HG03558 (cell line): ENCODE data around the gene GALNT14.

Experiments
- ATAC-seq: cut with Tn5 transposase; IDR thresholded peaks from one replicate; pipeline ENCODE4 v1.9.1; 2021; ENCODE audit warnings: moderate number of reproducible peaks; ENCODE audit not compliant: unreplicated experiment; ENCODE audit errors: extremely low read depth

GALNT14 gene

GRCh38 chr2:30985493-30986230, 152.6 kb downstream of the GALNT14 start:
- ATAC-seq: no peak

GRCh38 chr2:30984148-30984547, 154.1 kb downstream of the GALNT14 start:
- no peak for ATAC-seq

- no peak for ATAC-seq
Measured at GRCh38 chr2:30981510-30981909, 156.7 kb downstream of the GALNT14 start.

DNA sequence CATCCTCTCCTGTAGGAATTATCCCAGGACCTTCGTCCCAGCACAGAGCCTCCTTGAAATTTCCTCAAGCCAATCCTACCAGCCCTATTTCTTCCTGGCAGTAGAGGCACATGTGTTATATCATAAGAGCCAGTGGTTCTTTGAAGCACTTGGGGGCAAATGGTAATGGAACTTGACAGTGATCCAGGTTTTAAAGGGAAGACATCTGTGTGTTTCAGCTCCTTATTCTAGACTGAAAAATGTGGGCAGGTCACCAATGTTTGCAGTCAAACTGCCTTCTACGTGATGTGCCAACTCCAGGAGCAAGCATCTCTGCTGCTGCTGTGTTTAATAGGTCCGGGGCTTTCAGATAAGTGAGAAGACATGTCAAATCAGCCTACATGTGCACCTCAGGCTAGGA, 157.1 kb downstream of the GALNT14 start:
- no peak for ATAC-seq

DNA sequence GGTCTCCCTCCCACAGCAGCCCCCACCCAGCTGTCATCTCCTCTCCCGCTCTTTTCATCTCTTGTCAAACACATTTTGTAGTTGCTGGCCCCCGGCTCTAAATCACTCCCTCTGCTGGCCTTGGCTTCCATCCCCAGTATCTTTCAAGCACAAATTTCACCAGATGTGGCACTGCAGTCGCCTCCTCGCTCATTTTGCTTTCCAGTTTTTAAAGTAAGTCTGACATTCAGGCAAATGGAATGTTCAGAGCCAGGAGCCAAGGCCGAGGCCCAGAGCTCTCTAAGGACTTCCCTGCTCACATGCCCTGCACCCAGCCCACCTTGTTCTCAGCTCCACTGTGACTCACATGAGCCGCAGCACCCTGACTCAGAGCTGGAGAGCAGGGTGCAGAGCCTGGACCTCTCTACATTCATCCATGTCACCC, 158.4 kb downstream of the GALNT14 start:
- ATAC-seq: no peak

- no peak for ATAC-seq
Measured at GRCh38 chr2:30978854-30979253, 159.4 kb downstream of the GALNT14 start.

- ATAC-seq: no peak
Measured at GRCh38 chr2:30978044-30978443, 160.2 kb downstream of the GALNT14 start.

GRCh38 chr2:30975156-30975555, 163.1 kb downstream of the GALNT14 start:
- ATAC-seq: no peak

GRCh38 chr2:30974554-30974953, 163.7 kb downstream of the GALNT14 start:
- no peak for ATAC-seq

DNA sequence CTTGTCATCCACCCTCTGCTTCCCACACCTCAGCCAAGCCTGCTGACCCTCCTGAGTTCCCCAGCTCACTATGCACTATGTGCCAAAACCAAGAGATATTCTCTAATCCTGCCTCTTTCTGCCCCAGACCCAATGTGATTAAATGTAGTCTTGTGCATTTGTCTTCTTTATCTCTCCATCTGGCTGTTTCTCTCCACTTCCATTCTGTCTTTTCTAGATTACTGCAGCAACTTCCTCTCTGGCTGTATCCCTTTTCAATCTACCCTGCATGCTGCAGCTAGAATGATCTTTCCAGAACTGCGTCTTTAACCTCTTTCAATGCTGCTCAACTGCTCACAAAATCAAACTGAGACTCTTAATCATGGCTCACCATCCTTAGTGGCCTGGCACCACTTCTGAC, 164.1 kb downstream of the GALNT14 start:
- no peak for ATAC-seq

DNA sequence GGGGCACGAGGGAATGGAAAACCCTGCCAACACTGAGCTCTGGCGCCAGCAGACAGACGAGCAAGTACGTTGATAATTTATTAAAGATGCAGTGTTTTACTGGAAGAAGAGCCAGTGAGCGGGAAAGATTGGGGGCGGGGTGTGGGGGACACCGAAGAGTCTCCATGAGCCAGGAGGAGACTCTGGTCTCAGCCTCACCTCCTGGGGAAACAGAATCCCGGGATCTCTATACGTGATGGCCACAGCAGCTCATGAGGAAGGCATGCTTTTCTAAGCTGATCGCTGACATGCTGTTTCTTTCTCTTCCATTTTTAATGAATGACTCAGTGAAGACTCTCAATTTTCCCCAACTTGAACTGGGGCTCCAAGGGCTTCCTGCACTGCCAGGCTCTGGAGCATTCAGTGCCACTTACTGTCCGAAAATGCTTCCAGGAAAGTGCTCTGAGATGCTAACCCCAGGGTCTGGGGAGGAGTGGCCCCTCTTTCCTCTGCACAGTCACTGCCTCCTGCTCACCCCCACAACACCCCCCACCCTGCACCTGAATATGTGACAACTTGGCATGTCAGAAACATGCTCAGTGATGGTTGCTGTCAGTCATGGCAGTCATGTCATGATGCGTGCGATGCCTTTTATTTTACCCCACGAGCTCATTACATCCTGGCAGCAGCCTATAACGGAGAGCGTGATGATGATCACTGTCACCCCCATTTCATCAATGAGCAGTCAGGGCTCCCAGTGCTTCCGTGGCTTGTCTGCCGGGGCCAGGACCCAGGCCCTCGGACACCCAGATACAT, 166.8 kb downstream of the GALNT14 start:
- no peak for ATAC-seq

- no peak for ATAC-seq
Measured at GRCh38 chr2:30968660-30969397, 169.4 kb downstream of the GALNT14 start.

DNA sequence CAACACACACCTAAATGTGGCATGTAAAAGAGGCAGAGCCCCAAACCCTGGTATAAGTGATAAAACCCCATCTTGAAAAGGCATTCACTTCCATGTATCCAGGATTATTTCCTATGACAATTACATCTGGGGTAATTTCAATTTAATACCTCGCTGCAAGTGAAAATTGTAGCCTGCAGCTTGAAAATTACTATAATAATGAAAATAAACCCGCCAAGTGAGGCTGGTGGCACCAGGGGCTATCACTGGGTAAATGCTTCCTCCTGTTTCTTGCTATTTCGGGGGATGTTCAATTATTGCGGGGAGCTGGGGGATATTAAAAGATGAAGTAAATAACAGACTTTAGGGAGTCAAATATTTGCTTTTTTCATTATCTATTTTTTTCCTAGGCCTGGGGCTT, 171.5 kb downstream of the GALNT14 start:
- ATAC-seq: no peak

DNA sequence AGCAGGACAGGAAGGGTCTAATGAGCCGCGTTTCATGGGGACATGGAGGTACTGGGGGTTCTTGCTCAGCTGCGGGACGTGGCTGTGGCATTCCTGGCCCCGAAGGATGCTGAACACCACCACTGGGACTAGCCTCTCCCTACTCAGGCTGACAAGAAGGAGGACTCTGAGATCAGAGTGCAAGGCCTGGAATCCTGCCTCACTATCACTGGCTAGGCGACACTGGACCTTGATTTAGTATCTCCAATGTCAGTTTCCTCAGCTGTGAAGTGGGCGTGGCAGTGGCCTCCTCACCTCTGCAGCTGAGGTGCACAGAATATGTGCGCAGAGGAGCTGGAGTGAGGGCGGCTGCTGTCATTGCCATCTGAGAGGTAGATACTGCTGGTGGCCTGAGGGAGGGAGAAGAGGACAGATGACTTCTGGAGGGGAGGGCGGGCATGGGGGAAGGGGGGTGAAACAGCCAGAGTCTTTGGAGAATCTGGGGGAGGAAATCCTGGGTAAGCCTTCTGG, 173.2 kb downstream of the GALNT14 start:
- ATAC-seq: no peak

DNA sequence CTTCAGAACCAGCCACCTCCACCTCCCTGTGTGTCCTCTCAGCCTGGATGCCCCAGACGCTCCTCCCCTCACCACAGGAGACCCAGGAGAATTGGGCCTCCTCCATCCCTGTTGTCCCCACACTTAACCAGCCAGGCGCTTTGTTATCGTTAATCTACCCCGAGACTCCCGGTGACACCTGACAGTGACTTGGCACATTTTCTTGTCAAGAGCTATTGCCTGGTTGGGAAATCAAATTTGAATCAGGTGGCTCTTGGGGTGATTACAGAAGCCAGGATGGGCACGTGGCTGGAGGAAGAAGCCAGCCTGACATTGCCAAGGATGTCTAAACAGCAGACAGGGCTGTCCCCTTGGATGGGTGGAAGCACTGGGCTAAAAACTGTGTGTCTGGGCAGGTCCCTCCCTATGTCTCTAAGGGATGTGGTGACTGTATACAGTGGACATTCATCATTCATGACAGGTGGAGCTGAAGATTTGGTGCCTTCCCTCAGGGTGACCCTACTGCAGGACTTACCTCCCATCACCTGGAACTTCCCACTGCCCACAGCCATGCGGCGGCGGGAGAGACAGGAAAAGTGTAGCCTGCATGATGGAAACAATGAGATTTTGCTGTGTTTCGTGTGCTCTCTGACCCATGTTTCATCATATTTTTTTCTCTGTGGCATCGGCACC, 173.8 kb downstream of the GALNT14 start:
- ATAC-seq: no peak

DNA sequence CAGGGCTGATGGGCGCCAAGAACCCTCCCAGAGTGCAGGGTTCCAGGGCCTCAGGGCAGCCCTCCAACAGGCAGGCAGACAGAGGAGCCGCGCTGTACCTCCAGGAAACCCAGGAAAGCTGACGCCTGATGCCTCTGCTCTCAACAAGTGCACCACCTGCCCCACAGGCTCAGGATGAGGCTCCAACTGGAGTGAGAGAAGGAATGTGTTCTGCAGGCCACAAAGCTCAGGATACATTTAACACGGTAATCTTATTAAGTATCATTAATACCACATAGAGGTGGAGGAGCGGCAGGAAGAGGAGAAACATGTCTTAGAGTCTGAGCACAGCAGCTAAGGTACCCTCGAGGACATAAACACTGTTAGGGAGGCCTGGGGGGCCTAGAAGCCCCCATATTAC, 175.1 kb downstream of the GALNT14 start:
- ATAC-seq: no peak

DNA sequence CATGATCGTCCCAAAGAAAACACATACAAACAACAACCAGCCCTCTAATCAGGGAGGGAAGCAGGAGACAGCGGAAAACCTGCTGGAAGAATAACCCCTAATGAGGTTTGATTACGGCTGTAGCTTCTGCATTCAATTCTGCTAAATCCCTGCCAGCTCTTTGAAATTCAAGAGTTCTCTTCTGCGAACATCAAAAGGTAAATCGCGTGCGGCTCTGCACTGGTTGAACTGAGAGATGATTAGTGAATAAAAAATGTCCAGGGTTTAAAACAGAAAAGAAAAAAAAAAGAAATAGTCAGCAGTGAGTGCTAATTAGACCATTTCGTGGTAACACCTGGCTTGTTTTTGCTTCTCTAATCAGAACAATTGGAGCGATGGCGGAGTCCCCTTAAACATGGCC, 178.0 kb downstream of the GALNT14 start:
- ATAC-seq: no peak

- no peak for ATAC-seq
Measured at GRCh38 chr2:30959653-30960052, 178.6 kb downstream of the GALNT14 start.

- no peak for ATAC-seq
Measured at GRCh38 chr2:30958918-30959265, 179.3 kb downstream of the GALNT14 start.

GRCh38 chr2:30958193-30958917, 179.9 kb downstream of the GALNT14 start:
- no peak for ATAC-seq
